PC-9 (cell line): ENCODE data around the gene SERHL2. TPM values are rescaled to one million over a fixed set of nuclear protein-coding genes. Genes with fewer than 3 reads are reported as not detected.
"Not testable (repeated sequence)": the region's sequence is repeated elsewhere in the genome, so short reads cannot be mapped to it uniquely, and the experiment has no call there.

Experiments
- BruUV-seq: library from RNA; stranded (reverse); fragments of 400-500 nt; replicated peaks from 2 replicates; lab custom pipeline; 2021; lab: Mats Ljungman, UMichigan
- CTCF ChIA-PET: fragments of 300-600 bp; sonication (Branson Sonifier 250); formaldehyde crosslinking; loops from one replicate; lab custom pipeline; 2022; ENCODE audit warnings: antibody characterized with exemption; lab: Charles Lee
- POLR2A ChIA-PET: fragments of 300-600 bp; sonication (Branson Sonifier 250); formaldehyde crosslinking; loops from one replicate; lab custom pipeline; 2022; ENCODE audit warnings: antibody characterized with exemption; ENCODE audit not compliant: unreplicated experiment; lab: Charles Lee
- DNase-seq, 2 experiments: peaks; one replicate each; pipeline versions ENCODE4 v3.0.0 to v3.0.0-alpha.2; 2015 to 2022; ENCODE audit warnings: mixed read lengths in 1 of 2
- H2AFZ ChIP-seq: fragments of 200-600 bp; sonication (generic); 2 replicates; pipeline ENCODE4 v1.8.1; 2017; ENCODE audit warnings: antibody characterized with exemption
- H3F3A ChIP-seq: fragments of 200-600 bp; sonication (generic); 2 replicates; pipeline ENCODE4 v1.8.1; 2017; ENCODE audit warnings: antibody characterized with exemption, mild to moderate bottlenecking, low read depth; ENCODE audit not compliant: insufficient read depth
- H3K27ac ChIP-seq: fragments of 200-600 bp; sonication (generic); 2 replicates; pipeline ENCODE4 v1.6.1; 2016; ENCODE audit warnings: mixed run types
- H3K27me3 ChIP-seq: fragments of 200-600 bp; sonication (generic); 2 replicates; pipeline ENCODE4 v1.6.1; 2016; ENCODE audit warnings: low read depth, mixed run types; ENCODE audit not compliant: insufficient read depth
- H3K36me3 ChIP-seq: fragments of 200-600 bp; sonication (generic); 2 replicates; pipeline ENCODE4 v1.6.1; 2016; ENCODE audit warnings: low read depth, mixed run types
- H3K4me1 ChIP-seq: fragments of 200-600 bp; sonication (generic); replicated peaks from 2 replicates; pipeline ENCODE4 v1.6.1; 2016; ENCODE audit warnings: mixed run types; ENCODE audit not compliant: insufficient read depth
- H3K4me2 ChIP-seq: fragments of 200-600 bp; sonication (generic); 2 replicates; pipeline ENCODE4 v1.6.1; 2017; ENCODE audit warnings: mixed run types
- H3K4me3 ChIP-seq: fragments of 200-600 bp; sonication (generic); 2 replicates; pipeline ENCODE4 v1.6.1; 2016; ENCODE audit warnings: mixed run types
- H3K79me2 ChIP-seq: fragments of 200-600 bp; sonication (generic); 2 replicates; pipeline ENCODE4 v1.6.1; 2017; ENCODE audit warnings: low read depth, mixed run types
- H3K9me2 ChIP-seq: fragments of 200-600 bp; sonication (generic); 2 replicates; pipeline ENCODE4 v1.8.1; 2017; ENCODE audit warnings: mild to moderate bottlenecking; ENCODE audit not compliant: insufficient read depth
- H3K9me3 ChIP-seq: fragments of 200-600 bp; sonication (generic); 2 replicates; pipeline ENCODE4 v1.8.1; 2016; ENCODE audit warnings: low read depth; ENCODE audit not compliant: insufficient read depth
- H4K20me1 ChIP-seq: fragments of 200-600 bp; sonication (generic); 2 replicates; pipeline ENCODE4 v1.8.1; 2017; ENCODE audit not compliant: insufficient read depth
- EZH2 ChIP-seq: fragments of 200-600 bp; sonication (generic); IDR thresholded peaks from 2 replicates; pipeline ENCODE4 v1.8.0; 2017; ENCODE audit warnings: antibody characterized with exemption, low read depth
- intact Hi-C: fragments of 100-400 bp; cut with micrococcal nuclease; formaldehyde crosslinking; loops from one replicate; pipeline ENCODE4 v1.10.0; 2022; ENCODE audit not compliant: unreplicated experiment
- total RNA-seq: library from RNA; stranded (reverse); gene quantifications from 2 replicates; pipeline ENCODE4 v1.2.3, GENCODE V29; 2021
- TF ChIP-seq, protein P1 (sequence below): fragments of 200-600 bp; sonication (generic); conservative IDR thresholded peaks from 2 replicates; pipeline ENCODE4 v1.6.1; 2017; ENCODE audit warnings: mixed run types, antibody characterized with exemption, mild to moderate bottlenecking, moderate library complexity

The SERHL2 gene
- total RNA-seq, 1 experiment from 2014 or later, result 2.4 TPM

DNA sequence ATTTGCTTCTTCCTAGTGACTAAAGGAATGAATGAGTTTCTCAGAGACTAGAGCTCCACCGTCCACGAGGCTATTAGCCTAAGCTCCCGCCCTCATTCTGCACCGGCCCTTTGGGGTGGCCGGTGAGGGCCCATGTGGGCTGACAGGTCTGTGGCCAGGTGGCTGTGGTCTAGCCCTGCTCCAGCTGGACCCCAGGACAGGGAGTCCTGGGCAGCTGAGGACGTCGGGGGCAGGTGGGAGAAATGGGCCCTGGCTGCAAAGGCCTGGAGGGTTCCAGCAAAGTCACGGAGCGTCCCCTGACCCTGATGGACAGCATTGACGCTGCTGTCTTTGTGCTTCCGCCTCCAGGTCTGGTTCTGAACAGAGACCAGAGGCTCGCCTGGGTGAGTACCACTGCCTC is 12.2 kb downstream of the SERHL2 start:
- peaks cover 4% of the 10 kb centered on the region; the same call in 1 of the 2 replicates for H4K20me1 ChIP-seq
- no TSS peak for BruUV-seq
- CTCF ChIA-PET, result no interaction called here

DNA sequence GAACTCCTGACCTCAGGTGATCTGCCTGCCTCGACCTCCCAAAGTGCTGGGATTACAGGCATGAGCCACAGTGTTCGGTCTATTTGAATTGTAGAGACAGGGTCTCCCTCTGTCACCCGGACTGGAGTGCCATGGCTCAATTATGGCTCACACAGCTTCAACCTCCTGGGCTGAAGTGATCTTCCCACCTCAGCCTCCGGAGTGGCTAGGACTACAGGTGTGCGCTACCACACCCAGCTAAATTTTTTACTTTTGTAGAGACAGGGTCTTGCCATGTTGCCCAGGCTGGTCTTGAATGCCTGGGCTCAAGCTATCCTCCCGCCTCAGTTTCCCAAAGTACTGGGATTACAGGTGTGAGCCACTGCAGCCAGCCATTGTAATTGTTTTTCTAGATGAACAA is 14.2 kb downstream of the SERHL2 start:
- intact Hi-C loops, H4K20me1 ChIP-seq, H3K4me2 ChIP-seq, DNase-seq, H2AFZ ChIP-seq, BruUV-seq, H3K36me3 ChIP-seq, H3K27me3 ChIP-seq, H3K4me1 ChIP-seq, H3K9me2 ChIP-seq, H3K4me3 ChIP-seq, CTCF ChIA-PET, H3K9me3 ChIP-seq, H3K79me2 ChIP-seq, H3K27ac ChIP-seq: not testable (repeated sequence)
- POLR2A ChIA-PET, result interaction anchor here (0.6 kb wide), 1 partner anchor 74 kb away, joined by 3 read pairs; no protein-coding TSS in a partner anchor
- peaks cover 31% of the 10 kb centered on the region for H3F3A ChIP-seq

More for the DNA sequence above, 12.2 kb downstream of the SERHL2 start:
- Histone ChIP-seq H3K4me1 (no peaks in the 10 kb centered on the region), H2AFZ (no peak overlapping the region), H3K36me3 (no peaks in the 10 kb centered on the region), H3K4me3 (no peak overlapping the region), H3K27me3 (no peaks in the 10 kb centered on the region), H3F3A (peaks cover 29% of the 10 kb centered on the region), H3K79me2 (no peaks in the 10 kb centered on the region), H3K27ac (no peak overlapping the region), H3K4me2 (no peak overlapping the region), H3K9me3 (no peaks in the 10 kb centered on the region), H3K9me2 (no peaks in the 10 kb centered on the region)
- POLR2A ChIA-PET, result no interaction called here
- intact Hi-C loops, result no loop called here
- TF ChIP-seq, protein P1, sequence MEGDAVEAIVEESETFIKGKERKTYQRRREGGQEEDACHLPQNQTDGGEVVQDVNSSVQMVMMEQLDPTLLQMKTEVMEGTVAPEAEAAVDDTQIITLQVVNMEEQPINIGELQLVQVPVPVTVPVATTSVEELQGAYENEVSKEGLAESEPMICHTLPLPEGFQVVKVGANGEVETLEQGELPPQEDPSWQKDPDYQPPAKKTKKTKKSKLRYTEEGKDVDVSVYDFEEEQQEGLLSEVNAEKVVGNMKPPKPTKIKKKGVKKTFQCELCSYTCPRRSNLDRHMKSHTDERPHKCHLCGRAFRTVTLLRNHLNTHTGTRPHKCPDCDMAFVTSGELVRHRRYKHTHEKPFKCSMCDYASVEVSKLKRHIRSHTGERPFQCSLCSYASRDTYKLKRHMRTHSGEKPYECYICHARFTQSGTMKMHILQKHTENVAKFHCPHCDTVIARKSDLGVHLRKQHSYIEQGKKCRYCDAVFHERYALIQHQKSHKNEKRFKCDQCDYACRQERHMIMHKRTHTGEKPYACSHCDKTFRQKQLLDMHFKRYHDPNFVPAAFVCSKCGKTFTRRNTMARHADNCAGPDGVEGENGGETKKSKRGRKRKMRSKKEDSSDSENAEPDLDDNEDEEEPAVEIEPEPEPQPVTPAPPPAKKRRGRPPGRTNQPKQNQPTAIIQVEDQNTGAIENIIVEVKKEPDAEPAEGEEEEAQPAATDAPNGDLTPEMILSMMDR, result no peak
- no peak for TF ChIP-seq EZH2
- no peak for DNase-seq

DNA sequence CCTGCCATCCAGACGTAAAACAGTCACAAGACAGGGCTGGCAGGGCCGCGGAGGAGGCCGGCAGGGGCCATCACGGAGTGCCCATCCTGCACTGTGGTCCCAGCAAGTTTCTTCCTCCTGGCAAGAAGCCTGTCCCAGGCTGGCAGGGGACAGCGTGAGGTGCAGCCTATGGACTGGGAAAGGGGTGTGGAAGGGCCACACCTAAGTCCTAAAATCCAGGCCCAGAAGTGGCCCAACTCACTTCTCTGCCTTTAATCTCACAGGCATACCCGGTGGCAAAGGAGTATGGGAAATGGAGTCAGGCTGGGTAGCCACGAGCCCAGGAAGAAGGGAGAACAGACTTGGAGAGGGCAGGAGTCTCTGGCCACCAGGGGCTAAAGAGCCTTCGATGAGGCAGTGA is 16.8 kb downstream of the SERHL2 start:
- H3K27ac ChIP-seq, CTCF ChIA-PET, H2AFZ ChIP-seq, H4K20me1 ChIP-seq, POLR2A ChIA-PET, H3K27me3 ChIP-seq, H3K4me1 ChIP-seq, H3K4me2 ChIP-seq, H3K4me3 ChIP-seq, BruUV-seq, DNase-seq, H3K9me2 ChIP-seq, H3K9me3 ChIP-seq, intact Hi-C loops, H3K79me2 ChIP-seq, H3K36me3 ChIP-seq: not testable (repeated sequence)
- H3F3A ChIP-seq, result peaks cover 30% of the 10 kb centered on the region

DNA sequence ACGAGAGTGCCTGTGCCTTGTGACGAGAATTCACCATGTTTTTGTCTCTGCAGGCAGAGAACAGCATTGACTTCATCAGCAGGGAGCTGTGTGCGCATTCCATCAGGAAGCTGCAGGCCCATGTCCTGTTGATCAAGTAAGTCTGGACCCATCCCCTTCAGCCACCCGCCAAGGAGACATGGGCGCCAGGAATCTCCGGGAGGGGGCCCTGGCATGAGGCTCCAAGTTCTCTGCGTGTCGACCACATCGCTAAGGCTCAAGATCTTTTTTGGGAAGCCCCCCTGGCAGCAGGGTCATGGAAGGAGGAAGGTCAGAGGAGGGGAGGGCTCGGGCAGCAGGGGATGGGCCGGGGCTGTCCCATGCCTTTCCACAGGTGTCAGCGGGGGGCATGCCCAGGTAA is 17.3 kb downstream of the SERHL2 start:
- CTCF ChIA-PET, H3K9me3 ChIP-seq, DNase-seq, H2AFZ ChIP-seq, BruUV-seq, H3K27me3 ChIP-seq, H3K36me3 ChIP-seq, H3K27ac ChIP-seq, H4K20me1 ChIP-seq, H3K79me2 ChIP-seq, intact Hi-C loops, H3K4me3 ChIP-seq, H3K4me1 ChIP-seq, H3K4me2 ChIP-seq, POLR2A ChIA-PET, H3K9me2 ChIP-seq: not testable (repeated sequence)
- peaks cover 30% of the 10 kb centered on the region for H3F3A ChIP-seq

DNA sequence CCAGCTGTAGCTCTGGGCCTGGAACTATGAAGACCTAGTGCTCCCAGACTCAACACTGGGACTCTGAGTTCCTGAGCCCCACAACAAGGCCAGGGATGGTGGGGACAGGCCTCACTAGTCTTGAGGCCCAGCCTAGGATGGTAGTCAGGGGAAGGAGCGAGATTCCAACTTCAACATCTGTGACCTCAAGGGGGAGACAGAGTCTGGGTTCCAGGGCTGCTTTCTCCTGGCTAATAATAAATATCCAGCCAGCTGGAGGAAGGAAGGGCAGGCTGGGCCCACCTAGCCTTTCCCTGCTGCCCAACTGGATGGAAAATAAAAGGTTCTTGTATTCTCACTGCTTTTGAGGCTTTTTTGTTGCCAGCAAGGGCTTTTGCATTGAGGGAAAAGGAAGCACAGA is 20.3 kb downstream of the SERHL2 start:
- intact Hi-C loops, H3K4me1 ChIP-seq, H4K20me1 ChIP-seq, H3K4me2 ChIP-seq, H2AFZ ChIP-seq, POLR2A ChIA-PET, H3K27me3 ChIP-seq, CTCF ChIA-PET, BruUV-seq, H3K27ac ChIP-seq, DNase-seq, H3K9me2 ChIP-seq, H3K9me3 ChIP-seq, H3K79me2 ChIP-seq, H3K4me3 ChIP-seq: not testable (repeated sequence)
- Histone ChIP-seq H3K36me3 (peaks cover 18% of the 10 kb centered on the region), H3F3A (peaks cover 27% of the 10 kb centered on the region)

DNA sequence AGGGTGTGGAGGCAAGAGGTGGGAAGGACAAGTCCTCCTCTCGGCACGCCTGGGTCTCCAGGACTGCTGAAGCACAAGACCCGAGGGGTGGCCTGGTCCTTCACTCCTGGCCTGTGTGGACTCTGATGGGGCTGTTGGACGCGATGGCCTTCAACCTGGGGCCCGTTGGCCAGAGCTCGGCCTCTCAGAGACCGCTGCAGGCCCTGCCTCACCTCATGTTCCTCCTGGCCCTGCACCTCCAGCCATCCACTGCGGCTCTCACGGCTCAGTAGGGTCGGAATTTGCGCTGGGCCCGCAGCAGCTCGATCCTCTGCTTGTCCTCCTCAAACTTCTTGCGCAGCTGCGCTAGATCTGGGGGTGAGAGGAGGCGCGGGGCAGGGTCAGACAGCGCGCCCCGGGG is 20.7 kb downstream of the SERHL2 start:
- H3K27me3 ChIP-seq, H2AFZ ChIP-seq, POLR2A ChIA-PET, H3K4me3 ChIP-seq, H3K4me1 ChIP-seq, H3K9me3 ChIP-seq, H3K9me2 ChIP-seq, intact Hi-C loops, BruUV-seq, H3K27ac ChIP-seq, H3K4me2 ChIP-seq, H3K79me2 ChIP-seq, CTCF ChIA-PET, H4K20me1 ChIP-seq, DNase-seq: not testable (repeated sequence)
- peaks cover 23% of the 10 kb centered on the region for H3F3A ChIP-seq
- peaks cover 22% of the 10 kb centered on the region for H3K36me3 ChIP-seq
